Endometrial microvascular endothelial cells (primary cell): ENCODE measurements around the gene LRGUK. TPM values are rescaled to one million over a fixed set of nuclear protein-coding genes. Genes with fewer than 3 reads are reported as not detected.

ENCODE experiments used
- total RNA-seq: library from RNA; depleted of rRNA; stranded (reverse); fragments of >200 nt; gene quantifications from one replicate; pipeline ENCODE4 v1.2.3, GENCODE V29; 2015; ENCODE audit errors: inconsistent ontology term

The LRGUK gene
- total RNA-seq, 1 donor from 2014 or later: not detected

Other genes starting within 250 kb of the LRGUK start
- 14.7 TPM for gene SLC35B4, start 189.6 kb downstream of the LRGUK start, total RNA-seq